Mesendoderm (in vitro differentiated cells): ENCODE measurements around the gene POC1A.

Experiments
- DNase-seq: peaks from one replicate; pipeline ENCODE4 v3.0.0; 2013
- H2AK5ac ChIP-seq: 2 replicates; pipeline ENCODE4 v1.6.1; 2013; ENCODE audit warnings: low read length, inconsistent platforms
- H2BK120ac ChIP-seq: 2 replicates; pipeline ENCODE4 v1.6.1; 2013; ENCODE audit warnings: low read depth, mild to moderate bottlenecking, low read length, moderate library complexity, mixed read lengths
- H2BK15ac ChIP-seq: replicated peaks from 2 replicates; pipeline ENCODE4 v1.6.1; 2013; ENCODE audit warnings: low read depth, mild to moderate bottlenecking, moderate library complexity
- H2BK5ac ChIP-seq: 2 replicates; pipeline ENCODE4 v1.6.1; 2013; ENCODE audit warnings: low read length, inconsistent platforms
- H3K18ac ChIP-seq: 2 replicates; pipeline ENCODE4 v1.6.1; 2013; ENCODE audit warnings: mild to moderate bottlenecking, low read length, mixed read lengths
- H3K23ac ChIP-seq: one replicate; pipeline ENCODE4 v1.6.1; 2013; ENCODE audit warnings: low read length
- H3K27ac ChIP-seq: 2 replicates; pipeline ENCODE4 v1.5.1; 2013; ENCODE audit warnings: low read depth, mild to moderate bottlenecking, inconsistent platforms, low read length, moderate library complexity
- H3K27me3 ChIP-seq: 2 replicates; pipeline ENCODE4 v1.6.1; 2013; ENCODE audit warnings: low read length, control low read depth, mild to moderate bottlenecking, inconsistent platforms; ENCODE audit not compliant: insufficient read depth, poor library complexity
- H3K36me3 ChIP-seq: 2 replicates; pipeline ENCODE4 v1.6.1; 2013; ENCODE audit warnings: low read length, inconsistent platforms; ENCODE audit not compliant: control insufficient read depth, insufficient read depth
- H3K4ac ChIP-seq: one replicate; pipeline ENCODE4 v1.6.1; 2013; ENCODE audit warnings: low read depth, mild to moderate bottlenecking, low read length, moderate library complexity
- H3K4me1 ChIP-seq: 2 replicates; pipeline ENCODE4 v1.6.1; 2013; ENCODE audit warnings: low read depth, low read length, inconsistent platforms; ENCODE audit not compliant: control insufficient read depth
- H3K4me2 ChIP-seq: 2 replicates; pipeline ENCODE4 v1.6.1; 2013; ENCODE audit warnings: low read length
- H3K4me3 ChIP-seq: 2 replicates; pipeline ENCODE4 v1.5.1; 2013; ENCODE audit warnings: mild to moderate bottlenecking, low read length
- H3K56ac ChIP-seq: one replicate; pipeline ENCODE4 v1.6.1; 2013; ENCODE audit warnings: low read length
- H3K79me1 ChIP-seq: 2 replicates; pipeline ENCODE4 v1.6.1; 2013; ENCODE audit warnings: low read length, inconsistent platforms
- H3K79me2 ChIP-seq: 2 replicates; pipeline ENCODE4 v1.6.1; 2013; ENCODE audit warnings: mild to moderate bottlenecking, low read length; ENCODE audit not compliant: control insufficient read depth, insufficient read depth
- H3K9ac ChIP-seq: 2 replicates; pipeline ENCODE4 v1.6.1; 2013; ENCODE audit warnings: low read length, inconsistent platforms
- H4K5ac ChIP-seq: one replicate; pipeline ENCODE4 v1.6.1; 2013; ENCODE audit warnings: low read length
- H4K8ac ChIP-seq: one replicate; pipeline ENCODE4 v1.6.1; 2013; ENCODE audit warnings: low read depth, mild to moderate bottlenecking, control low read depth, low read length, moderate library complexity
- WGBS: extraction: QIAGEN DNeasy Blood & Tissue Kit; methylation state at CpG from one replicate; pipeline ENCODE4 v1.1.7; 2013; ENCODE audit warnings: low lambda C conversion rate, missing lambda C conversion rate; ENCODE audit not compliant: insufficient coverage; ENCODE audit errors: extremely low coverage; 5-methylcytosine and 5-hydroxymethylcytosine counted together

Gene POC1A

GRCh38 chr3:52186729-52187128 is 32.5 kb upstream of the POC1A start:
- no peak overlapping the region for H3K9ac ChIP-seq
- no peaks in the 10 kb centered on the region for H3K36me3 ChIP-seq
- no CpG with 5 or more reads among the region's 9 CpGs for WGBS
- H3K27ac ChIP-seq: no peak overlapping the region
- no peak overlapping the region for H2BK5ac ChIP-seq
- no peak overlapping the region for H2AK5ac ChIP-seq
- no peak overlapping the region for H4K5ac ChIP-seq
- no peak overlapping the region for H2BK15ac ChIP-seq
- no peaks in the 10 kb centered on the region for H3K27me3 ChIP-seq
- no peak overlapping the region for H4K8ac ChIP-seq
- no peak overlapping the region for H3K18ac ChIP-seq
- H3K4me3 ChIP-seq: no peak overlapping the region
- H3K79me1 ChIP-seq: no peaks in the 10 kb centered on the region
- H3K79me2 ChIP-seq: no peaks in the 10 kb centered on the region
- no peak overlapping the region for H3K23ac ChIP-seq
- DNase-seq: no peak
- no peaks in the 10 kb centered on the region for H3K4me1 ChIP-seq
- H3K56ac ChIP-seq: no peak overlapping the region
- no peak overlapping the region for H3K4me2 ChIP-seq
- no peak overlapping the region for H2BK120ac ChIP-seq
- no peak overlapping the region for H3K4ac ChIP-seq

- Histone ChIP-seq H4K5ac (no peak overlapping the region), H2AK5ac (no peak overlapping the region), H3K36me3 (no peaks in the 10 kb centered on the region), H4K8ac (no peak overlapping the region), H3K27me3 (no peaks in the 10 kb centered on the region), H3K18ac (no peak overlapping the region), H3K4me3 (no peak overlapping the region), H3K23ac (no peak overlapping the region), H3K9ac (no peak overlapping the region), H2BK15ac (no peak overlapping the region), H2BK120ac (no peak overlapping the region), H3K4ac (no peak overlapping the region), H3K79me2 (no peaks in the 10 kb centered on the region), H3K4me2 (no peak overlapping the region), H3K27ac (no peak overlapping the region), H2BK5ac (no peak overlapping the region), H3K4me1 (no peaks in the 10 kb centered on the region), H3K56ac (no peak overlapping the region), H3K79me1 (no peaks in the 10 kb centered on the region)
- no CpG with 5 or more reads among the region's 3 CpGs for whole genome bisulfite sequencing
- DNase-seq: no peak
Observed at GRCh38 chr3:52185837-52186236, 31.6 kb upstream of the POC1A start.

GRCh38 chr3:52185311-52185710 is 31.1 kb upstream of the POC1A start:
- Histone ChIP-seq H2AK5ac (no peak overlapping the region), H3K36me3 (no peaks in the 10 kb centered on the region), H4K8ac (no peak overlapping the region), H3K18ac (no peak overlapping the region), H2BK120ac (no peak overlapping the region), H3K56ac (no peak overlapping the region), H3K4ac (no peak overlapping the region), H3K4me1 (no peaks in the 10 kb centered on the region), H3K79me2 (no peaks in the 10 kb centered on the region), H3K23ac (no peak overlapping the region), H3K27ac (no peak overlapping the region), H3K4me3 (no peak overlapping the region), H3K27me3 (no peaks in the 10 kb centered on the region), H3K9ac (no peak overlapping the region), H3K4me2 (no peak overlapping the region), H2BK15ac (no peak overlapping the region), H3K79me1 (no peaks in the 10 kb centered on the region), H4K5ac (no peak overlapping the region), H2BK5ac (no peak overlapping the region)
- no peak for DNase-seq
- WGBS: no CpG with 5 or more reads among the region's 6 CpGs

GRCh38 chr3:52184690-52185089 is 30.5 kb upstream of the POC1A start:
- H3K9ac ChIP-seq: no peak overlapping the region
- H4K5ac ChIP-seq: no peak overlapping the region
- WGBS: no CpG with 5 or more reads among the region's 8 CpGs
- H3K27me3 ChIP-seq: no peaks in the 10 kb centered on the region
- H4K8ac ChIP-seq: no peak overlapping the region
- H3K27ac ChIP-seq: no peak overlapping the region
- no peaks in the 10 kb centered on the region for H3K79me1 ChIP-seq
- no peak overlapping the region for H3K4ac ChIP-seq
- H3K4me3 ChIP-seq: no peak overlapping the region
- no peaks in the 10 kb centered on the region for H3K79me2 ChIP-seq
- H3K4me1 ChIP-seq: no peaks in the 10 kb centered on the region
- H3K36me3 ChIP-seq: no peaks in the 10 kb centered on the region
- H3K23ac ChIP-seq: no peak overlapping the region
- H2BK15ac ChIP-seq: no peak overlapping the region
- no peak overlapping the region for H2BK5ac ChIP-seq
- no peak overlapping the region for H3K56ac ChIP-seq
- DNase-seq: no peak
- no peak overlapping the region for H3K4me2 ChIP-seq
- no peak overlapping the region for H2AK5ac ChIP-seq
- no peak overlapping the region for H2BK120ac ChIP-seq
- no peak overlapping the region for H3K18ac ChIP-seq

DNA sequence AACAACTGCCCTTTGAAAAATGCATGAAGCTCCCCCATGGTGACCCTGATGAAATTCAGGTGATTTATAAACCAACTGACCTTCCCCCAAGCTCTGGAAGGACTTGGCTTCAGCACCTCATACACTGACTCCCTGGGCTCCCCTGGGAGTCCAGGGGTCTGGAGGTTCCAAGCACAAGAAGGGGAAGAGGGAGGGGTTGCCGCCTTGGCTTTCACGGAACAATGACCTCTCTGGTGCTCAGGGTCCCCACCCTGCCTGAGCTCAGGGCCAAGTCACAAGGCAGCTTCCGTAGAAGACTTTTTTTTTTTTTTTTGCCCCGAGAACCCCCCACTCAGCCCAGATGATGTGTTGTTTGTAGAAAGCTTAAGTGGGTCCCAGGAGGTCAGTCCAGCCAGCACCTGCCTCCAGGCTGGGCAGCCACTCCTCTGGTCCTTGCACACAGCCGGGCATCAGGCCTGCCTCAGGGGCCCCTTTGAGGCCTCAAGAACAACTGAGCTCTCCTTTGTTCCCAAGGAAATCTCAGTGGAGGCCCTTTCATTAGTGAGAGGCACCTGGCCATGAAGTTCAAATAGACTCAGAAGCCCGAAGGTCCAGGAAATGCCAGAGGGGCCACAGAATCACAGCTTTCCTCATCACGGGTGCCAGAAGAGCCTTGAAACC is 29.7 kb upstream of the POC1A start:
- H3K18ac ChIP-seq: no peak overlapping the region
- DNase-seq: no peak
- no CpG with 5 or more reads among the region's 7 CpGs for WGBS
- no peak overlapping the region for H2BK5ac ChIP-seq
- no peak overlapping the region for H3K4me3 ChIP-seq
- no peak overlapping the region for H2AK5ac ChIP-seq
- H4K5ac ChIP-seq: no peak overlapping the region
- H3K79me1 ChIP-seq: no peaks in the 10 kb centered on the region
- no peak overlapping the region for H3K23ac ChIP-seq
- H3K36me3 ChIP-seq: no peaks in the 10 kb centered on the region
- no peaks in the 10 kb centered on the region for H3K79me2 ChIP-seq
- H2BK15ac ChIP-seq: no peak overlapping the region
- no peak overlapping the region for H4K8ac ChIP-seq
- no peaks in the 10 kb centered on the region for H3K4me1 ChIP-seq
- no peak overlapping the region for H3K27ac ChIP-seq
- no peak overlapping the region for H3K4me2 ChIP-seq
- no peak overlapping the region for H3K56ac ChIP-seq
- H3K27me3 ChIP-seq: no peaks in the 10 kb centered on the region
- no peak overlapping the region for H2BK120ac ChIP-seq
- no peak overlapping the region for H3K9ac ChIP-seq
- no peak overlapping the region for H3K4ac ChIP-seq

- Histone ChIP-seq H2BK120ac (no peak overlapping the region), H3K79me2 (no peaks in the 10 kb centered on the region), H3K4me2 (no peak overlapping the region), H3K23ac (no peak overlapping the region), H3K4me1 (no peaks in the 10 kb centered on the region), H3K56ac (no peak overlapping the region), H4K5ac (no peak overlapping the region), H3K4ac (no peak overlapping the region), H3K4me3 (no peak overlapping the region), H3K9ac (no peak overlapping the region), H2BK15ac (no peak overlapping the region), H3K36me3 (no peaks in the 10 kb centered on the region), H3K27ac (no peak overlapping the region), H2BK5ac (no peak overlapping the region), H2AK5ac (no peak overlapping the region), H3K27me3 (no peaks in the 10 kb centered on the region), H4K8ac (no peak overlapping the region), H3K18ac (no peak overlapping the region), H3K79me1 (no peaks in the 10 kb centered on the region)
- DNase-seq: no peak
- WGBS: no CpG with 5 or more reads among the region's 4 CpGs
Observed at GRCh38 chr3:52182691-52183090, 28.5 kb upstream of the POC1A start.
